Measurements from ENCODE around the gene SEC23B. TPM values are rescaled to one million over a fixed set of nuclear protein-coding genes. Genes with fewer than 3 reads are reported as not detected.

Gene SEC23B
- total and polyA plus RNA-seq, 2 of the 13 experiments (the other 11 are each of a cell fraction or from before 2014, with no cell fraction given): 114 to 120 TPM

- TF ChIP-seq ZXDC (CRISPR knock-in tag; IDR thresholded peaks at IDR 0.05): no peak
- no peak for TF ChIP-seq CBX1 (IDR thresholded peaks at IDR 0.05; ENCODE audit: low read depth)
- TF ChIP-seq ARHGAP35 (CRISPR knock-in tag; IDR thresholded peaks at IDR 0.05; ENCODE audit: borderline replicate concordance): no peak
- TF ChIP-seq TBX2 (CRISPR knock-in tag; IDR thresholded peaks at IDR 0.05; ENCODE audit: borderline replicate concordance): no peak
- TF ChIP-seq BATF2 (CRISPR knock-in tag; IDR thresholded peaks at IDR 0.05): no peak
- no peak for TF ChIP-seq ZBTB7B (CRISPR knock-in tag; IDR thresholded peaks at IDR 0.05)
- TF ChIP-seq IKZF5 (CRISPR knock-in tag; IDR thresholded peaks at IDR 0.05): no peak
- TF ChIP-seq ETV5 (CRISPR knock-in tag; IDR thresholded peaks at IDR 0.05; ENCODE audit: borderline replicate concordance): no peak
Observed at GRCh38 chr20:18596270-18596669, 88.5 kb downstream of the SEC23B start (continued).

- no peaks in the 10 kb centered on the region for H3K4me1 ChIP-seq (ENCODE audit: insufficient read depth, low read length)
- ChIA-PET POLR2A (no interaction called here), CTCF (ENCODE audit: low intra/inter-chr PET ratio, low total read pairs) (no interaction called here)
- H3K27me3 ChIP-seq (ENCODE audit: control insufficient read depth in 1 of 2, insufficient read depth in 2 of 2, low read length in 2 of 2): no peaks in the 10 kb centered on the region
- ATAC-seq: no peak
- no peak overlapping the region for H3K4me2 ChIP-seq (ENCODE audit: low read depth, low read length)
- no peak overlapping the region for H3K27ac ChIP-seq (ENCODE audit: extremely low read length, insufficient read depth, low read length)
- no peak overlapping the region for H3K9ac ChIP-seq (ENCODE audit: insufficient read depth, low read depth, low read length)
- H3K36me3 ChIP-seq (replicated peaks in 1 of 2; ENCODE audit: control insufficient read depth in 1 of 2, insufficient read depth in 2 of 2, low read length in 2 of 2): peaks cover 2 to 8% of the 10 kb centered on the region in 2 experiments; a peak in 4 of 5 replicates
- in situ Hi-C loops (cut with HindIII; ENCODE audit: extremely low pct_ligation_motif_present, low pct_unique_long_range_greater_than_20kb) (no loop called here), intact Hi-C loops (cut with micrococcal nuclease; ENCODE audit: unreplicated experiment) (no loop called here)
- no peaks in the 10 kb centered on the region for H4K20me1 ChIP-seq (ENCODE audit: insufficient read depth, low read length)
- no peak overlapping the region for H2AFZ ChIP-seq (ENCODE audit: low read length)
- no peaks in the 10 kb centered on the region for H3K9me3 ChIP-seq (ENCODE audit: low read length)
- no peak overlapping the region for H3K4me3 ChIP-seq (replicated peaks in 1 of 3; ENCODE audit: insufficient read depth in 1 of 3, low read depth in 2 of 3, low read length in 3 of 3)
- no peaks in the 10 kb centered on the region for H3K79me2 ChIP-seq (ENCODE audit: insufficient read depth, low read length)
- no peak for FAIRE-seq
- BruUV-seq (replicated peaks): no TSS peak
- DNase-seq (ENCODE audit: low spot score): no peak
- TF ChIP-seq ARID5B (CRISPR knock-in tag; IDR thresholded peaks at IDR 0.05) (no peak), ZFP90 (CRISPR knock-in tag; IDR thresholded peaks at IDR 0.05; ENCODE audit: borderline replicate concordance) (no peak), ZNF124 (CRISPR knock-in tag; IDR thresholded peaks at IDR 0.05) (no peak)
Observed at GRCh38 chr20:18609741-18610140, 102.0 kb downstream of the SEC23B start.
